ENCODE results near the gene TANC1. TPM values are rescaled to one million over a fixed set of nuclear protein-coding genes. Genes with fewer than 3 reads are reported as not detected.

The TANC1 gene
- polyA plus RNA-seq, 1 donor (not counting 4 experiments of a cell fraction or from before 2014, with no cell fraction given), result 33.5 TPM

GRCh38 chr2:159228081-159228581, 259.7 kb downstream of the TANC1 start:
- dilution Hi-C loops (cut with MboI; ENCODE audit: extremely low pct_ligation_motif_present, low sequenced_read_pairs), result no loop called here
- Histone ChIP-seq H3K36me3 (ENCODE audit: control insufficient read depth in 2 of 2, extremely low read depth in 1 of 2, insufficient read depth in 2 of 2, low read length in 2 of 2) (peaks cover 41 to 49% of the 10 kb centered on the region in 2 experiments), H3K4me2 (ENCODE audit: control insufficient read depth, extremely low read depth, insufficient read depth, low read depth, low read length) (no peak overlapping the region), H3K4me3 (ENCODE audit: control insufficient read depth in 2 of 3, extremely low read depth in 1 of 3, insufficient read depth in 2 of 3, low read depth in 1 of 3, low read length in 3 of 3) (no peak overlapping the region), H3K9ac (ENCODE audit: control insufficient read depth, extremely low read depth, insufficient read depth, low read length) (no peak overlapping the region), H3K79me2 (ENCODE audit: control insufficient read depth, insufficient read depth, low read length) (no peaks in the 10 kb centered on the region), H4K20me1 (ENCODE audit: control insufficient read depth, extremely low read depth, insufficient read depth, low read length) (no peaks in the 10 kb centered on the region), H3K9me3 (ENCODE audit: control insufficient read depth, low read depth, low read length) (no peaks in the 10 kb centered on the region), H3K27me3 (ENCODE audit: control insufficient read depth, extremely low read depth, insufficient read depth, low read length) (no peaks in the 10 kb centered on the region), H3K9me1 (ENCODE audit: control insufficient read depth, extremely low read depth, insufficient read depth, low read length) (no peaks in the 10 kb centered on the region), H3K4me1 (ENCODE audit: control insufficient read depth, extremely low read depth, insufficient read depth, low read length) (no peaks in the 10 kb centered on the region), H2AFZ (ENCODE audit: control insufficient read depth, low read length) (no peak overlapping the region), H3K27ac (ENCODE audit: control insufficient read depth, insufficient read depth, low read length) (no peak overlapping the region)
- DNase-seq (ENCODE audit: low read depth, low spot score) (no peak), FAIRE-seq (no peak)
- TF ChIP-seq EZH2 (IDR thresholded peaks at IDR 0.05; ENCODE audit: low read length) (no peak), CTCF (optimal IDR thresholded peaks at IDR 0.05 in 1 of 3, IDR thresholded peaks at IDR 0.05 in 1 of 3, conservative IDR thresholded peaks at IDR 0.05 in 1 of 3; ENCODE audit: extremely low read depth in 1 of 3, insufficient read depth in 2 of 3, low read length in 3 of 3) (no peak)

GRCh38 chr2:159229476-159230144, 261.2 kb downstream of the TANC1 start:
- no peak for DNase-seq (ENCODE audit: low read depth, low spot score)
- Histone ChIP-seq H3K27me3 (ENCODE audit: control insufficient read depth, extremely low read depth, insufficient read depth, low read length) (no peaks in the 10 kb centered on the region), H3K4me2 (ENCODE audit: control insufficient read depth, extremely low read depth, insufficient read depth, low read depth, low read length) (no peak overlapping the region), H3K9me3 (ENCODE audit: control insufficient read depth, low read depth, low read length) (no peaks in the 10 kb centered on the region), H3K36me3 (ENCODE audit: control insufficient read depth in 2 of 2, extremely low read depth in 1 of 2, insufficient read depth in 2 of 2, low read length in 2 of 2) (peaks cover 33 to 36% of the 10 kb centered on the region in 2 experiments), H3K9me1 (ENCODE audit: control insufficient read depth, extremely low read depth, insufficient read depth, low read length) (no peaks in the 10 kb centered on the region), H2AFZ (ENCODE audit: control insufficient read depth, low read length) (no peak overlapping the region), H3K79me2 (ENCODE audit: control insufficient read depth, insufficient read depth, low read length) (no peaks in the 10 kb centered on the region), H3K4me3 (ENCODE audit: control insufficient read depth in 2 of 3, extremely low read depth in 1 of 3, insufficient read depth in 2 of 3, low read depth in 1 of 3, low read length in 3 of 3) (no peak overlapping the region), H3K9ac (ENCODE audit: control insufficient read depth, extremely low read depth, insufficient read depth, low read length) (no peak overlapping the region), H3K27ac (ENCODE audit: control insufficient read depth, insufficient read depth, low read length) (no peak overlapping the region), H4K20me1 (ENCODE audit: control insufficient read depth, extremely low read depth, insufficient read depth, low read length) (no peaks in the 10 kb centered on the region), H3K4me1 (ENCODE audit: control insufficient read depth, extremely low read depth, insufficient read depth, low read length) (no peaks in the 10 kb centered on the region)
- no peak for FAIRE-seq
- dilution Hi-C loops (cut with MboI; ENCODE audit: extremely low pct_ligation_motif_present, low sequenced_read_pairs), result no loop called here
- no peak for TF ChIP-seq CTCF (optimal IDR thresholded peaks at IDR 0.05 in 1 of 3, IDR thresholded peaks at IDR 0.05 in 1 of 3, conservative IDR thresholded peaks at IDR 0.05 in 1 of 3; ENCODE audit: extremely low read depth in 1 of 3, insufficient read depth in 2 of 3, low read length in 3 of 3)
- TF ChIP-seq EZH2 (IDR thresholded peaks at IDR 0.05; ENCODE audit: low read length), result no peak
